HEK293T (cell line): Measurements from ENCODE around the gene PABPN1.

Source experiments
- CTCF ChIA-PET: fragments of 350-600 bp; formaldehyde crosslinking; extraction: SDS; loops from one replicate; lab custom pipeline; 2021; ENCODE audit warnings: antibody characterized with exemption, inconsistent platforms; lab: Yijun Ruan, JAX
- POLR2A ChIA-PET: fragments of 350-600 bp; formaldehyde crosslinking; extraction: SDS; loops from one replicate; lab custom pipeline; 2020; ENCODE audit warnings: antibody characterized with exemption, inconsistent platforms; lab: Yijun Ruan, JAX
- DNase-seq: peaks from one replicate; pipeline ENCODE4 v3.0.0; 2012; ENCODE audit warnings: mixed read lengths; ENCODE audit errors: extremely low spot score
- ARNT ChIP-seq: fragments of 450-650 bp; IDR thresholded peaks from 2 replicates; pipeline ENCODE4 v1.6.1; 2017; ENCODE audit warnings: mild to moderate bottlenecking
- BHLHE40 ChIP-seq: fragments of 450-650 bp; IDR thresholded peaks from 2 replicates; pipeline ENCODE4 v1.6.1; 2016; ENCODE audit warnings: mild to moderate bottlenecking, moderate library complexity, borderline replicate concordance
- CTBP1 ChIP-seq: fragments of 450-650 bp; IDR thresholded peaks from 2 replicates; pipeline ENCODE4 v1.6.1; 2016; ENCODE audit warnings: borderline replicate concordance
- ELF4 ChIP-seq: fragments of 450-650 bp; IDR thresholded peaks from 2 replicates; pipeline ENCODE4 v1.6.1; 2017; ENCODE audit warnings: antibody characterized with exemption
- FOXA1 ChIP-seq: fragments of 450-650 bp; IDR thresholded peaks from 2 replicates; pipeline ENCODE4 v1.6.1; 2016; ENCODE audit warnings: mild to moderate bottlenecking
- FOXK2 ChIP-seq: fragments of 450-650 bp; IDR thresholded peaks from 2 replicates; pipeline ENCODE4 v1.6.1; 2016; ENCODE audit warnings: mild to moderate bottlenecking
- FOXM1 ChIP-seq: fragments of 450-650 bp; IDR thresholded peaks from 2 replicates; pipeline ENCODE4 v1.6.1; 2017; ENCODE audit warnings: mild to moderate bottlenecking, borderline replicate concordance
- HDGF ChIP-seq: fragments of 450-650 bp; IDR thresholded peaks from 2 replicates; pipeline ENCODE4 v1.6.1; 2017; ENCODE audit warnings: antibody characterized with exemption, borderline replicate concordance
- L3MBTL2 ChIP-seq: fragments of 450-650 bp; conservative IDR thresholded peaks from 2 replicates; pipeline ENCODE4 v1.6.1; 2016; ENCODE audit warnings: mild to moderate bottlenecking
- LEF1 ChIP-seq: fragments of 450-650 bp; IDR thresholded peaks from 2 replicates; pipeline ENCODE4 v1.6.1; 2017; ENCODE audit warnings: mild to moderate bottlenecking, borderline replicate concordance
- NFRKB ChIP-seq: fragments of 450-650 bp; IDR thresholded peaks from 2 replicates; pipeline ENCODE4 v1.6.1; 2016; ENCODE audit warnings: mild to moderate bottlenecking, moderate library complexity
- SP1 ChIP-seq: fragments of 450-650 bp; IDR thresholded peaks from 2 replicates; pipeline ENCODE4 v1.6.1; 2017
- SUZ12 ChIP-seq: fragments of 450-650 bp; IDR thresholded peaks from 2 replicates; pipeline ENCODE4 v1.6.1; 2016; ENCODE audit warnings: mild to moderate bottlenecking
- TARDBP ChIP-seq: fragments of 450-650 bp; IDR thresholded peaks from 2 replicates; pipeline ENCODE4 v1.6.1; 2016
- ZNF384 ChIP-seq: fragments of 450-650 bp; IDR thresholded peaks from 2 replicates; pipeline ENCODE4 v1.6.1; 2016
- TF ChIP-seq, protein P1 (sequence below): fragments of 450-650 bp; IDR thresholded peaks from 2 replicates; pipeline ENCODE4 v1.6.1; 2016

PABPN1 gene

DNA sequence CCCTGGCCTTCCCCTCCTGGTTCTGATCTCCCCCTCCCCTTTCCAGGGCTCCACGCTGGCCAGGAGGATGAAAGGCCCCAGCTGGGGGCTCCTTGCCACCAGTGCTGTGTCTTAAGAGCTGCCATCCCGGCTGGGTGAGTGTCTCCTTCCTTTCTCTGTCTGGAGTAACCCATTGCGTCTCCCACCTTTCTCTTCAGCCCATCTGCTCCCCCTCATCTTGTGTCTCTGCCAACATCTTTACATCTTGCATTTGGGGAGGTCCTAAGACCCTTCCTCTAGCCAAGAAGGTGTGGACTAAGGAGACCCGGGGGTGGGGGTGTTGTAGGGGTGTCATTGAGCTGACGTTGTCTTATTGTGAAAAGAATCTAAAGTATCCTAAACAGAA lies 14.1 kb upstream of the PABPN1 start:
- ChIA-PET POLR2A (interaction anchor here (0.6 to 9.6 kb wide), 7 partner anchors 9 to 853 kb away, joined by 3 to 256 read pairs (median 5); partner anchors contain the start of genes HOMEZ, PABPN1 and SLC22A17), CTCF (interaction anchor here (2.2 kb wide), 1 partner anchor 14 kb away, joined by 8 read pairs; the partner anchor contains the start of gene PABPN1)
- no peak for DNase-seq
- TF ChIP-seq NFRKB = no peak
- no peak for TF ChIP-seq SP1
- TF ChIP-seq, protein P1, sequence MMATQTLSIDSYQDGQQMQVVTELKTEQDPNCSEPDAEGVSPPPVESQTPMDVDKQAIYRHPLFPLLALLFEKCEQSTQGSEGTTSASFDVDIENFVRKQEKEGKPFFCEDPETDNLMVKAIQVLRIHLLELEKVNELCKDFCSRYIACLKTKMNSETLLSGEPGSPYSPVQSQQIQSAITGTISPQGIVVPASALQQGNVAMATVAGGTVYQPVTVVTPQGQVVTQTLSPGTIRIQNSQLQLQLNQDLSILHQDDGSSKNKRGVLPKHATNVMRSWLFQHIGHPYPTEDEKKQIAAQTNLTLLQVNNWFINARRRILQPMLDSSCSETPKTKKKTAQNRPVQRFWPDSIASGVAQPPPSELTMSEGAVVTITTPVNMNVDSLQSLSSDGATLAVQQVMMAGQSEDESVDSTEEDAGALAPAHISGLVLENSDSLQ = no peak
- TF ChIP-seq ELF4 = no peak

- ChIA-PET POLR2A (interaction anchor here (0.7 to 9.6 kb wide), 5 partner anchors 10 to 21 kb away, joined by 3 to 256 read pairs (median 5); partner anchors contain the start of genes HOMEZ and PABPN1), CTCF (no interaction called here)
- DNase-seq = no peak
- TF ChIP-seq NFRKB (no peak), CTBP1 (no peak), FOXK2 (no peak), FOXA1 (no peak), HDGF (no peak), FOXM1 (no peak), TARDBP (no peak)
- TF ChIP-seq, protein P1 = no peak
Observed at GRCh38 chr14:23307687-23308644, 13.3 kb upstream of the PABPN1 start.

GRCh38 chr14:23308721-23309445 lies 12.4 kb upstream of the PABPN1 start:
- ChIA-PET CTCF (no interaction called here), POLR2A (interaction anchor here (2.2 to 9.6 kb wide), 2 partner anchors 12 to 22 kb away, joined by 5 to 256 read pairs; partner anchors contain the start of genes HOMEZ and PABPN1)

DNA sequence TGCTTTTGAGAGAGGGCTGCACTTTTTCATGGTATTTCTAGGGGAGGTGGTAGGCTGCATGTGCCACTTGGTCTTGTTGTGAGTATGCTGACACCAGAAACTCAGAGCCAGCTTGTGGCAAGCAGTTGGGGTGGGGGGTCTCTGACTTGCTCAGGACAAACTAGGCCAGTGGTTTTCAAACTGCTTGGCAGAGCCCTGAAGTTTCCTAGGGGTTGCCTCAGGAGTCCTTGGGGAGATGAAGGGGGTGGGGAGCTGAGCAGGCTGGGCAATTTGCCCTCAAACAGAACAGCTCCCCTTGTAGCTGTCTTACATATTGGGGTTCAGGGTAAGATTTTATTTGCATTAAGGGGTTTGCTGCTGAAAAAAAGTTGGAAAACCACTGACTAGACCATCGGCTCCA lies 10.7 kb upstream of the PABPN1 start:
- TF ChIP-seq ELF4 = no peak
- no peak for TF ChIP-seq FOXK2
- TF ChIP-seq LEF1 = no peak
- TF ChIP-seq ARNT = no peak
- TF ChIP-seq ZNF384 = no peak
- TF ChIP-seq BHLHE40 = no peak
- TF ChIP-seq, protein P1 = no peak
- TF ChIP-seq CTBP1 = no peak
- TF ChIP-seq NFRKB = no peak
- no peak for DNase-seq
- POLR2A ChIA-PET = interaction anchor here (1.1 to 4.0 kb wide), 3 partner anchors 8 to 24 kb away, joined by 5 to 46 read pairs (median 8); partner anchors contain the start of genes HOMEZ, PABPN1 and PPP1R3E
- CTCF ChIA-PET = no interaction called here

More at GRCh38 chr14:23308721-23309445, 12.4 kb upstream of the PABPN1 start:
- DNase-seq = no peak
- no peak for TF ChIP-seq ZNF384
- no peak for TF ChIP-seq ELF4
- TF ChIP-seq, protein P1 = no peak
- no peak for TF ChIP-seq SP1
- no peak for TF ChIP-seq FOXK2

- ChIA-PET CTCF (no interaction called here), POLR2A (interaction anchor here (8.9 kb wide), 1 partner anchor 12 kb away, joined by 256 read pairs; the partner anchor contains the start of genes BCL2L2 and PPP1R3E)
- TF ChIP-seq ELF4 = no peak
- no peak for TF ChIP-seq FOXM1
- TF ChIP-seq, protein P1 = no peak
- TF ChIP-seq SP1 = no peak
- no peak for TF ChIP-seq FOXA1
- TF ChIP-seq L3MBTL2 = no peak
- no peak for TF ChIP-seq HDGF
- TF ChIP-seq NFRKB = no peak
- no peak for TF ChIP-seq LEF1
- TF ChIP-seq BHLHE40 = no peak
- TF ChIP-seq ARNT = no peak
- no peak for TF ChIP-seq ZNF384
- no peak for TF ChIP-seq CTBP1
- TF ChIP-seq SUZ12 = no peak
- no peak for TF ChIP-seq TARDBP
- TF ChIP-seq FOXK2 = no peak
- DNase-seq = no peak
Observed at GRCh38 chr14:23316300-23316699, 5.0 kb upstream of the PABPN1 start.
